ENCODE results near the gene SUCLG2.

The SUCLG2 gene

GRCh38 chr3:67515778-67516177 is 138.6 kb downstream of the SUCLG2 start:
- no peak overlapping the region for H3K4me3 ChIP-seq (ENCODE audit: low read depth, low read length, poor library complexity, severe bottlenecking)
- H3K36me3 ChIP-seq (ENCODE audit: insufficient read depth, low read length): peaks cover 44% of the 10 kb centered on the region

GRCh38 chr3:67509471-67510075 is 144.8 kb downstream of the SUCLG2 start:
- peaks cover 13% of the 10 kb centered on the region; the same call in 1 of the 2 replicates for H3K36me3 ChIP-seq (ENCODE audit: insufficient read depth, low read length)
- no peaks in the 10 kb centered on the region for H3K9me3 ChIP-seq (ENCODE audit: low read length)

More at GRCh38 chr3:67515778-67516177, 138.6 kb downstream of the SUCLG2 start:
- Histone ChIP-seq H3F3A (ENCODE audit: insufficient read depth, low read length) (no peaks in the 10 kb centered on the region), H3K79me2 (ENCODE audit: insufficient read depth, low read length) (no peaks in the 10 kb centered on the region), H4K20me1 (ENCODE audit: insufficient read depth, low read length) (no peaks in the 10 kb centered on the region), H3K27me3 (ENCODE audit: insufficient read depth, low read length) (no peaks in the 10 kb centered on the region), H3K27ac (ENCODE audit: low read depth, low read length, poor library complexity, severe bottlenecking) (no peak overlapping the region), H3K9me3 (ENCODE audit: low read length) (no peaks in the 10 kb centered on the region), H3K9me2 (ENCODE audit: low read depth, low read length) (no peaks in the 10 kb centered on the region), H3K9ac (ENCODE audit: low read length) (no peak overlapping the region), H3K4me1 (ENCODE audit: insufficient read depth, low read length, severe bottlenecking) (no peaks in the 10 kb centered on the region), H2AFZ (ENCODE audit: low read length) (no peak overlapping the region), H3K4me2 (ENCODE audit: low read length) (no peak overlapping the region)
- TF ChIP-seq, protein P1, sequence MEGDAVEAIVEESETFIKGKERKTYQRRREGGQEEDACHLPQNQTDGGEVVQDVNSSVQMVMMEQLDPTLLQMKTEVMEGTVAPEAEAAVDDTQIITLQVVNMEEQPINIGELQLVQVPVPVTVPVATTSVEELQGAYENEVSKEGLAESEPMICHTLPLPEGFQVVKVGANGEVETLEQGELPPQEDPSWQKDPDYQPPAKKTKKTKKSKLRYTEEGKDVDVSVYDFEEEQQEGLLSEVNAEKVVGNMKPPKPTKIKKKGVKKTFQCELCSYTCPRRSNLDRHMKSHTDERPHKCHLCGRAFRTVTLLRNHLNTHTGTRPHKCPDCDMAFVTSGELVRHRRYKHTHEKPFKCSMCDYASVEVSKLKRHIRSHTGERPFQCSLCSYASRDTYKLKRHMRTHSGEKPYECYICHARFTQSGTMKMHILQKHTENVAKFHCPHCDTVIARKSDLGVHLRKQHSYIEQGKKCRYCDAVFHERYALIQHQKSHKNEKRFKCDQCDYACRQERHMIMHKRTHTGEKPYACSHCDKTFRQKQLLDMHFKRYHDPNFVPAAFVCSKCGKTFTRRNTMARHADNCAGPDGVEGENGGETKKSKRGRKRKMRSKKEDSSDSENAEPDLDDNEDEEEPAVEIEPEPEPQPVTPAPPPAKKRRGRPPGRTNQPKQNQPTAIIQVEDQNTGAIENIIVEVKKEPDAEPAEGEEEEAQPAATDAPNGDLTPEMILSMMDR (IDR thresholded peaks at IDR 0.05; ENCODE audit: low read length): no peak
- no peak for TF ChIP-seq EZH2 (IDR thresholded peaks at IDR 0.05; ENCODE audit: borderline replicate concordance, low read length)

DNA sequence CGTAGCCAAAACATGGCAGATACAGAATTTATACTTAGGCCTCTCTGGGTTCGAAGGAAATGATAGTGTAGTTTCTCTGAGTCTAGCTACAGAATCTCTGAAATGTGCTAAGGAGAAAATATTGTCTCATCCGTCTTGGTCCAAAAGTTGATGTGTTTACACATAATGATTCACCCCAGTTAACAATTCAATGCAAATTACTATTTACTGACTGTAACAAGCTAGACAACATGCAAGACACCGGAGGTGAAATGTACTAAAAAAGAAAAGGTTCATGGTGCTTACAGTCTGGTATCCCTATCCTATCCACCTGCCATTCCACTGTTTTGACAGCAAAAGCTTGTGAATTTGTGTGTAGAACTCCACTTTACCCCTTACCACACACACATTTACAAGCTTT is 146.8 kb downstream of the SUCLG2 start:
- no peaks in the 10 kb centered on the region for H3K36me3 ChIP-seq (ENCODE audit: insufficient read depth, low read length)
- H4K20me1 ChIP-seq (ENCODE audit: insufficient read depth, low read length): no peaks in the 10 kb centered on the region
- no peak overlapping the region for H2AFZ ChIP-seq (ENCODE audit: low read length)
- H3K27ac ChIP-seq (ENCODE audit: low read depth, low read length, poor library complexity, severe bottlenecking): no peak overlapping the region
- no peaks in the 10 kb centered on the region for H3F3A ChIP-seq (ENCODE audit: insufficient read depth, low read length)
- no peaks in the 10 kb centered on the region for H3K9me2 ChIP-seq (ENCODE audit: low read depth, low read length)
- H3K4me1 ChIP-seq (ENCODE audit: insufficient read depth, low read length, severe bottlenecking): no peaks in the 10 kb centered on the region
- no peak overlapping the region for H3K4me2 ChIP-seq (ENCODE audit: low read length)
- no peak overlapping the region for H3K9ac ChIP-seq (ENCODE audit: low read length)
- no peak overlapping the region for H3K4me3 ChIP-seq (ENCODE audit: low read depth, low read length, poor library complexity, severe bottlenecking)
- H3K27me3 ChIP-seq (ENCODE audit: insufficient read depth, low read length): no peaks in the 10 kb centered on the region
- H3K9me3 ChIP-seq (ENCODE audit: low read length): no peaks in the 10 kb centered on the region
- no peak for TF ChIP-seq EZH2 (IDR thresholded peaks at IDR 0.05; ENCODE audit: borderline replicate concordance, low read length)
- no peaks in the 10 kb centered on the region for H3K79me2 ChIP-seq (ENCODE audit: insufficient read depth, low read length)

More at GRCh38 chr3:67509471-67510075, 144.8 kb downstream of the SUCLG2 start:
- no peaks in the 10 kb centered on the region for H4K20me1 ChIP-seq (ENCODE audit: insufficient read depth, low read length)
- H3K9me2 ChIP-seq (ENCODE audit: low read depth, low read length): no peaks in the 10 kb centered on the region
- no peaks in the 10 kb centered on the region for H3F3A ChIP-seq (ENCODE audit: insufficient read depth, low read length)
- no peaks in the 10 kb centered on the region for H3K4me1 ChIP-seq (ENCODE audit: insufficient read depth, low read length, severe bottlenecking)
- no peak overlapping the region for H3K9ac ChIP-seq (ENCODE audit: low read length)
- no peaks in the 10 kb centered on the region for H3K79me2 ChIP-seq (ENCODE audit: insufficient read depth, low read length)
- no peak overlapping the region for H3K27ac ChIP-seq (ENCODE audit: low read depth, low read length, poor library complexity, severe bottlenecking)
- H3K4me2 ChIP-seq (ENCODE audit: low read length): no peak overlapping the region
- H3K4me3 ChIP-seq (ENCODE audit: low read depth, low read length, poor library complexity, severe bottlenecking): no peak overlapping the region
- H3K27me3 ChIP-seq (ENCODE audit: insufficient read depth, low read length): no peaks in the 10 kb centered on the region
- no peak for TF ChIP-seq EZH2 (IDR thresholded peaks at IDR 0.05; ENCODE audit: borderline replicate concordance, low read length)
- TF ChIP-seq, protein P1 (IDR thresholded peaks at IDR 0.05; ENCODE audit: low read length): no peak
- H2AFZ ChIP-seq (ENCODE audit: low read length): no peak overlapping the region

DNA sequence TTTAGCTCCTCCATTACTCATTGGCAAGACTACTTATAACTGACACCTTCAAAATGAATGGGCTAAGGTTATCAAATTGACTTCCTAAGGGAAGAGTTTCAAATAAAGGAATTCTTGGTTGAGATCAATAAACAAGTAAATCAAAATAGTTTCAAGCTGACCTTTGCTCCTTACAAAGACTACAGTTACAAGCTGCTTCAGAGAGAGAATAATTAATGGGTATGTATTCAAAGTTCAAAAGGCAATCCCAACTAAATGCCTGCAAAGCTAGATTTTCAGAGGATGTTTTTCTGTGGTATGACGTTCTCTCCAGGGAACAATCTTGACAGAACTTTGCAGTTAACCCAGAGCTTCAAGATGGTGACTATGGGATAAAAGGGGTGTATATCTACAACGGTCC is 153.7 kb downstream of the SUCLG2 start:
- Histone ChIP-seq H3K9me3 (ENCODE audit: low read length) (no peaks in the 10 kb centered on the region), H3K27me3 (ENCODE audit: insufficient read depth, low read length) (no peaks in the 10 kb centered on the region), H4K20me1 (ENCODE audit: insufficient read depth, low read length) (no peaks in the 10 kb centered on the region), H3K4me3 (ENCODE audit: low read depth, low read length, poor library complexity, severe bottlenecking) (no peak overlapping the region), H3K79me2 (ENCODE audit: insufficient read depth, low read length) (no peaks in the 10 kb centered on the region), H3K9me2 (ENCODE audit: low read depth, low read length) (no peaks in the 10 kb centered on the region), H3K9ac (ENCODE audit: low read length) (no peak overlapping the region), H3K27ac (ENCODE audit: low read depth, low read length, poor library complexity, severe bottlenecking) (no peak overlapping the region), H3K4me2 (ENCODE audit: low read length) (no peak overlapping the region), H3F3A (ENCODE audit: insufficient read depth, low read length) (no peaks in the 10 kb centered on the region), H3K36me3 (ENCODE audit: insufficient read depth, low read length) (no peaks in the 10 kb centered on the region), H2AFZ (ENCODE audit: low read length) (no peak overlapping the region), H3K4me1 (ENCODE audit: insufficient read depth, low read length, severe bottlenecking) (no peaks in the 10 kb centered on the region)
- no peak for TF ChIP-seq EZH2 (IDR thresholded peaks at IDR 0.05; ENCODE audit: borderline replicate concordance, low read length)
- TF ChIP-seq, protein P1 (IDR thresholded peaks at IDR 0.05; ENCODE audit: low read length): no peak

All from OCI-LY1 (cell line).